HepG2 (cell line): ENCODE measurements around the gene DOHH. TPM values are rescaled to one million over a fixed set of nuclear protein-coding genes. Genes with fewer than 3 reads are reported as not detected.

Experiments used
- ATAC-seq: fragments of 200-7000 bp; cut with Tn5 transposase; 3 replicates; pipeline ENCODE4 v1.9.1; 2020; ENCODE audit warnings: mild to moderate bottlenecking, moderate library complexity
- BruUV-seq: library from RNA; stranded (reverse); fragments of 400-500 nt; replicated peaks from 2 replicates; lab custom pipeline; 2021; lab: Mats Ljungman, UMichigan
- CTCF ChIA-PET: fragments of 300-600 bp; formaldehyde crosslinking; extraction: SDS; loops from one replicate; lab custom pipeline; 2021; ENCODE audit warnings: low total read pairs, inconsistent platforms, low intra/inter-chr PET ratio; lab: Yijun Ruan, JAX
- POLR2A ChIA-PET: fragments of 350-600 bp; sonication (Branson Sonifier 250); formaldehyde crosslinking; loops from one replicate; lab custom pipeline; 2020; ENCODE audit warnings: antibody characterized with exemption, inconsistent platforms; lab: Yijun Ruan, JAX
- DNase-seq: peaks from one replicate; pipeline ENCODE4 v3.0.0-alpha.2; 2015; ENCODE audit warnings: low spot score
- FAIRE-seq: peaks from 3 replicates; lab custom pipeline; 2011; peaks lifted over from hg19 to GRCh38; lab: Jason Lieb, UNC
- H2AFZ ChIP-seq: one replicate; pipeline ENCODE4 v1.6.1; 2011; ENCODE audit warnings: low read length, inconsistent platforms
- H3K27ac ChIP-seq: fragments of 300-600 bp; 3 replicates; pipeline ENCODE4 v1.8.0; 2011; ENCODE audit warnings: mixed run types, mild to moderate bottlenecking, mixed read lengths, low read length, inconsistent platforms; ENCODE audit not compliant: insufficient read depth; ENCODE audit errors: extremely low read length
- H3K27me3 ChIP-seq, 2 experiments: fragments of 200-600 bp in 1 of 2; 2 replicates in 1 of 2; 3 replicates in 1 of 2; pipeline versions ENCODE4 v1.6.0 to v1.8.0; 2011; ENCODE audit warnings: low read length in 2 of 2, mild to moderate bottlenecking in 2 of 2, moderate library complexity in 2 of 2, inconsistent platforms in 1 of 2; ENCODE audit not compliant: insufficient read depth in 2 of 2, control insufficient read depth in 1 of 2
- H3K36me3 ChIP-seq, 2 experiments: fragments of 200-600 bp in 1 of 2; replicated peaks in 1 of 2; 2 replicates in 1 of 2; 3 replicates in 1 of 2; pipeline versions ENCODE4 v1.5.1 to v1.8.0; 2011; ENCODE audit warnings: low read length in 2 of 2, inconsistent platforms in 1 of 2; ENCODE audit not compliant: insufficient read depth in 2 of 2, control insufficient read depth in 1 of 2
- H3K4me1 ChIP-seq: 2 replicates; pipeline ENCODE4 v1.5.1; 2012; ENCODE audit warnings: low read length, inconsistent platforms; ENCODE audit not compliant: insufficient read depth
- H3K4me2 ChIP-seq: 2 replicates; pipeline ENCODE4 v1.6.0; 2011; ENCODE audit warnings: low read depth, low read length, inconsistent platforms
- H3K4me3 ChIP-seq, 3 experiments: fragments of 200-600 bp in 1 of 3; sonication (generic), shearing (Covaris generic) in 1 of 3; replicated peaks in 1 of 3; 2 replicates each; pipeline ENCODE4 v1.5.1; 2011 to 2016; ENCODE audit warnings: low read length in 3 of 3, inconsistent platforms in 2 of 3, low read depth in 2 of 3, mild to moderate bottlenecking in 2 of 3, control low read depth in 1 of 3, mixed read lengths in 1 of 3; ENCODE audit not compliant: insufficient read depth in 1 of 3
- H3K79me2 ChIP-seq: one replicate; pipeline ENCODE4 v1.6.1; 2011; ENCODE audit warnings: low read length, inconsistent platforms; ENCODE audit not compliant: insufficient read depth
- H3K9ac ChIP-seq: 2 replicates; pipeline ENCODE4 v1.6.0; 2011; ENCODE audit warnings: mild to moderate bottlenecking, low read depth, low read length, inconsistent platforms; ENCODE audit not compliant: insufficient read depth
- H3K9me3 ChIP-seq: 2 replicates; pipeline ENCODE4 v1.5.1; 2012; ENCODE audit warnings: mild to moderate bottlenecking, low read length
- H4K20me1 ChIP-seq: 2 replicates; pipeline ENCODE4 v1.6.0; 2011; ENCODE audit warnings: inconsistent platforms, mild to moderate bottlenecking, low read length, moderate library complexity; ENCODE audit not compliant: insufficient read depth
- AGO2 ChIP-seq: fragments of 200-400 bp; formaldehyde crosslinking; optimal IDR thresholded peaks from 2 replicates; pipeline ENCODE3; 2017; ENCODE audit warnings: mild to moderate bottlenecking, low read depth, low read length, moderate library complexity
- CREM ChIP-seq, 2 experiments: sonication (generic) in 1 of 2; formaldehyde crosslinking in 1 of 2; IDR thresholded peaks; 2 replicates each; pipeline versions ENCODE4 v1.4.0 to v1.6.1; 2016 to 2020; ENCODE audit warnings: antibody characterized with exemption in 1 of 2, mild to moderate bottlenecking in 1 of 2, missing genetic modification reagents in 1 of 2
- HDAC2 ChIP-seq: sonication (generic); formaldehyde crosslinking; IDR thresholded peaks from 2 replicates; pipeline ENCODE4 v1.4.0; 2020; ENCODE audit warnings: missing genetic modification reagents
- NR2F6 ChIP-seq, 2 experiments: IDR thresholded peaks; 2 replicates each; pipeline ENCODE4 v1.6.1; 2016; ENCODE audit warnings: antibody characterized with exemption in 1 of 2, mild to moderate bottlenecking in 1 of 2
- POLR2G ChIP-seq: fragments of 200-400 bp; formaldehyde crosslinking; IDR thresholded peaks from 2 replicates; pipeline ENCODE4 v1.6.1; 2018; ENCODE audit warnings: mild to moderate bottlenecking, low read depth, low read length, moderate library complexity
- PRMT3 ChIP-seq: sonication (generic); formaldehyde crosslinking; IDR thresholded peaks from 2 replicates; pipeline ENCODE4 v1.8.1; 2022; ENCODE audit warnings: low read depth, mild to moderate bottlenecking, moderate library complexity, missing genetic modification reagents, borderline replicate concordance
- RFX3 ChIP-seq: IDR thresholded peaks from 2 replicates; pipeline ENCODE4 v1.6.1; 2016; ENCODE audit warnings: missing biosample characterization, missing genetic modification reagents
- ZC3H13 ChIP-seq: sonication (generic); formaldehyde crosslinking; IDR thresholded peaks from 2 replicates; pipeline ENCODE4 v1.8.1; 2023; ENCODE audit warnings: mild to moderate bottlenecking, missing genetic modification reagents, moderate library complexity
- ZNF749 ChIP-seq: sonication (generic); formaldehyde crosslinking; IDR thresholded peaks from 2 replicates; pipeline ENCODE4 v1.8.0; 2022; ENCODE audit warnings: mild to moderate bottlenecking, missing genetic modification reagents, moderate library complexity, borderline replicate concordance
- WGBS: methylation state at CpG from one replicate; pipeline ENCODE4 v1.1.6; 2017; ENCODE audit warnings: low lambda C conversion rate; 5-methylcytosine and 5-hydroxymethylcytosine counted together
- in situ Hi-C: cut with HindIII; loops from 2 replicates; pipeline ENCODE4 v1.10.0; 2017; ENCODE audit warnings: low pct_unique_long_range_greater_than_20kb; ENCODE audit not compliant: extremely low pct_ligation_motif_present
- intact Hi-C: fragments of 100-400 bp; cut with micrococcal nuclease; formaldehyde crosslinking; loops from one replicate; pipeline ENCODE4 v1.10.0; 2022; ENCODE audit not compliant: unreplicated experiment
- polyA plus RNA-seq, 8 experiments: library from polyadenylated mRNA; depleted of rRNA in 3 of 8; stranded (reverse) in 7 of 8; unstranded in 1 of 8; fragments of >200 nt; fragmentation: Illumina TruSeq in 4 of 8; extraction: Trizol in 4 of 8; gene quantifications; 2 replicates each; pipeline versions ENCODE4 v1.2.1 to v1.2.3, GENCODE V29; 2011 to 2016; ENCODE audit warnings: low read depth in 4 of 8, missing spikeins in 1 of 8, mixed read lengths in 1 of 8; ENCODE audit not compliant: insufficient read depth in 1 of 8
- total RNA-seq, 5 experiments: library from RNA; depleted of rRNA; stranded (reverse); fragments of >200 nt; fragmentation: Illumina TruSeq; extraction: Trizol; gene quantifications; 2 replicates each; pipeline ENCODE4 v1.2.3, GENCODE V29; 2016; ENCODE audit warnings: low read depth in 1 of 5

Gene DOHH
- total and polyA plus RNA-seq, 2 of the 13 experiments (the other 11 are each of a cell fraction or from before 2014, with no cell fraction given): 3.5 to 13.7 TPM

GRCh38 chr19:3535981-3536380, 35.5 kb upstream of the DOHH start:
- ATAC-seq (no peak), DNase-seq (no peak), FAIRE-seq (no peak)
- no TSS peak for BruUV-seq
- no peak overlapping the region for H3K4me3 ChIP-seq
- H2AFZ ChIP-seq: no peak overlapping the region
- no peak for TF ChIP-seq CREM (IDR thresholded peaks at IDR 0.05)
- no peak for TF ChIP-seq CREM (CRISPR knock-in tag; IDR thresholded peaks at IDR 0.05)
- TF ChIP-seq POLR2G: peak; percentile 39; the same call in 1 of the 2 replicates
- ChIA-PET CTCF (no interaction called here), POLR2A (no interaction called here)
- no peak overlapping the region for H3K4me2 ChIP-seq
- no peaks in the 10 kb centered on the region for H3K4me1 ChIP-seq
- no peaks in the 10 kb centered on the region for H3K9me3 ChIP-seq
- 96% methylated on average over 10 of the region's 10 CpGs for WGBS
- intact Hi-C loops (no loop called here), in situ Hi-C loops (no loop called here)
- no peaks in the 10 kb centered on the region for H3K79me2 ChIP-seq
- no peak overlapping the region for H3K9ac ChIP-seq
- H3K27ac ChIP-seq: no peak overlapping the region
- H4K20me1 ChIP-seq: no peaks in the 10 kb centered on the region; the same call in 1 of the 2 replicates
- peaks cover 8 to 20% of the 10 kb centered on the region in 2 experiments; a peak in 4 of 5 replicates for H3K36me3 ChIP-seq
- H3K27me3 ChIP-seq: no peaks in the 10 kb centered on the region

DNA sequence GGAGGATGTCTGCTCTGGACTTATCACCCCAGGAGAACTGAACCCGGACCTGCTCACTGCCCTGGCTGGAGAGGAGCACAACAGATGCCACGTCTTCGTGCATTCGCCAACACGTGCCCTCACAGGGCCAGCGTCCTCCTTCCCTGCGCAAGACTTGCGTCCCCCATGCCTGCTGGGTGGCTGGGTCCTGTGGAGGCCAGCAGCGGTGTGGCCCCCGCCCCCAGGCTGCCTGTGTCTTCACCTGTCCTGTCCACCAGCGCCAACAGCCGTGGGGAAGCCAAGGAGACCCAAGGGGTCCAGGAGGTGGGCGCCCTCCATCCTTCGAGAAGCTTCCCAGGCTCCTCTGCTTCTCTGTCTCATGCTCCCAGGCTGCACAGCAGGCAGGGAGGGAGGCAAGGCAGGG, 35.1 kb upstream of the DOHH start:
- CTCF ChIA-PET: no interaction called here
- in situ Hi-C loops: no loop called here
- intact Hi-C loops: no loop called here
- no peaks in the 10 kb centered on the region; the same call in 1 of the 2 replicates for H4K20me1 ChIP-seq
- no peak overlapping the region for H2AFZ ChIP-seq
- DNase-seq (no peak), FAIRE-seq (no peak), ATAC-seq (no peak)
- no peaks in the 10 kb centered on the region for H3K4me1 ChIP-seq
- H3K27me3 ChIP-seq: no peaks in the 10 kb centered on the region
- no peaks in the 10 kb centered on the region for H3K79me2 ChIP-seq
- TSS peak; percentile 22 for BruUV-seq
- POLR2A ChIA-PET: no interaction called here
- no peak overlapping the region for H3K27ac ChIP-seq
- no peak overlapping the region for H3K4me2 ChIP-seq
- H3K9ac ChIP-seq: no peak overlapping the region
- 100% methylated on average over 10 of the region's 14 CpGs for WGBS
- H3K36me3 ChIP-seq: peaks cover 11 to 20% of the 10 kb centered on the region in 2 experiments; a peak in 4 of 5 replicates
- H3K4me3 ChIP-seq: no peak overlapping the region
- no peaks in the 10 kb centered on the region for H3K9me3 ChIP-seq
- TF ChIP-seq PRMT3: no peak
- peak; percentile 80; the same call in 1 of the 2 replicates for TF ChIP-seq ZC3H13 (CRISPR knock-in tag)
- no peak for TF ChIP-seq NR2F6 (IDR thresholded peaks at IDR 0.05)
- TF ChIP-seq NR2F6 (CRISPR knock-in tag; IDR thresholded peaks at IDR 0.05): no peak
- TF ChIP-seq ZNF749 (CRISPR knock-in tag): no peak
- no peak for TF ChIP-seq RFX3 (CRISPR knock-in tag)
- TF ChIP-seq HDAC2 (CRISPR knock-in tag): no peak
- TF ChIP-seq AGO2: peak; percentile 42
